HG03469 (cell line): ENCODE measurements around the gene LITAFD.
"Not testable (repeated sequence)": the region's sequence is repeated elsewhere in the genome, so short reads cannot be mapped to it uniquely, and the experiment has no call there.

ENCODE experiments used
- ATAC-seq: cut with Tn5 transposase; IDR thresholded peaks from one replicate; pipeline ENCODE4 v1.9.1; 2021; ENCODE audit warnings: mild to moderate bottlenecking, moderate library complexity, moderate number of reproducible peaks; ENCODE audit not compliant: unreplicated experiment

LITAFD gene

DNA sequence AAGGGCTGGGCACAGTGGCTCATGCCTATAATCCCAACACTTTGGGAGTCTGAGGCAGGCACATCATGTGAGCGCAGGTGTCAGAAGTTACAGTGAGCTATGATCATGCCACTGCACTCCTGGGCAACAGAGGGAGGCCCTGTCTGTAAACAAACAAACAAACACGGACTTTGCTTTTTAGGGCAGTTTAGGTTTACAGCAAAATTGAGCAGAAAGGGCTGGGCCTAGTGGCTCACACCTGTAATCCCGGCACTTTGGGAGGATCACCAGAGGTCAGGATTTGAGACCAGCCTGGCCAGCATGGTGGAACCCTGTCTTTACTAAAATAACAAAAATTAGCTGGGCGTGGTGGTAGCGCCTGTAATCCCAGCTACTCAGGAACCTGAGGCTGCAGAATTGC lies 10.1 kb upstream of the LITAFD start:
- no peak for ATAC-seq

DNA sequence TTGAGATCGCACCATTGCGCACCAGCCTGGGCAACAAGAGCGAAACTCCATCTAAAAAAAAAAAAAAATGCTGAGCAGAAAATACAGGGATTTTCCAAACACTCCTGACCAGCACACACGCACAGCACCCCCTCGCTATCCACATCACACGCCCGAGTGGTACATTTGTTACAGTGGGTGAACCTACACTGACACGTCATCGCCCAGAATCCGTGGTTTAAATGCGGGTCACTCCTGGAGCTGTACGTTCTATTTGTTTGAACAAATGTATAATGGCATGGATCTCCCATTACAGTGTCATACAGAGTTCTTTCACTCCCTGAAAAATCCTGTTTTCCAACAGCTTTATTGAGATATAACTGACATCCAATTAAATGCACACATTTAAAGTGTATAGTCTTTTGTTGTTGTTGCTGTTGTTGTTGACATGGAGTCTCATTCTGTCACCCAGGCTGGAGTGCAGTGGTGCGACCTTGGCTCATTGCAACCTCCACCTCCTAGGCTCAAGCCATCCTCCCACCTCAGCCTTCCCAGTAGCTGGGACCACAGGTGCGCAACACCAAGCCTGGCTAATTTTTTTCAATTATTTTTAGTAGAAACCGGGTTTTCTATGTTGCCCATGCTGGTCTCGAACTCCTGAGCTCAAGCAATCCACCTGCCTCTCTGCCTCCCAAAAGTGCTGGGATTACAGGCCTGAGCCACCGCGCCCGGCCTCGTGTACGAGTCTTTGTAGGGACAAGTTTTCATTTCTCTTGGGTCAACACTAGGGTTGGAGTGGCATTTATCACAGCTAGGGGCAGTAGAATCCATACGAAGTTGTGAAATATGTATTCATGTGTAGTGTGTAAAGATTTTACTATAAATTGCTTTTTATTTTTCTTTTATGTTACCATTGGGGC lies 8.9 kb upstream of the LITAFD start:
- ATAC-seq, result no peak

DNA sequence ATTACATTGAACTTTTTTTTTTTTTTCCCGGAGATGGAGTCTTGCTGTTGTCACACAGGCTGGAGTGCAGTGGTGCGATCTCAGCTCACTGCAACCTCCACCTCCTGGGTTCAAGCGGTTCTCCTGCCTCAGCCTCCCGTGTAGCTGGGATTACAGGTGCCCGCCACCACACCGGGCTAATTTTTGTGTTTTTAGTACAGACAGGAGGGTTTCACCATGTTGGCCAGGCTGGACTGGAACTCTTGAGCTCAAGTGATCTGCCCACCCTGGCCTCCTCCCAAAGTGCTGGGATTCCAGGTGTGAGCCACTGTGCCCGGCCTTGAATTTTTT lies 8.3 kb upstream of the LITAFD start:
- ATAC-seq, result not testable (repeated sequence)

DNA sequence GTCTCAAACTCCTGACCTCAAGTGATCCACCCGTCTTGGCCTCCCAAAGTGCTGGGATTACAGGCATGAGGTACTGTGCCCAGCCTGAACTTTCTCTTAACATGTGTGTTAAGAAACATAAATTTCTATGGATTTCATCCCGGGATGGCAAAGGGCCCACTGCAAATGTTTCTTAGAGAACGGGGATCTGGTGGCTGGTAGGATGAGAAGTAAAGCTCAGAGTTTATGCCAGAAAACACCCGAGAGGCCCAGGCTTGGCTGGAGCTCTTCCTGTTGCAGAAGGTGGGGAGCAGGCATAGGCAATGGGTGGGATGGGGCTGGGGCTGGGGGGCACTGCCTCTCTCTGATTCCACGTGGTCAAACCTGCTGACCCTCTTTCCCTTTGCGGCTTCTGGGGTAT lies 7.8 kb upstream of the LITAFD start:
- ATAC-seq, result no peak

DNA sequence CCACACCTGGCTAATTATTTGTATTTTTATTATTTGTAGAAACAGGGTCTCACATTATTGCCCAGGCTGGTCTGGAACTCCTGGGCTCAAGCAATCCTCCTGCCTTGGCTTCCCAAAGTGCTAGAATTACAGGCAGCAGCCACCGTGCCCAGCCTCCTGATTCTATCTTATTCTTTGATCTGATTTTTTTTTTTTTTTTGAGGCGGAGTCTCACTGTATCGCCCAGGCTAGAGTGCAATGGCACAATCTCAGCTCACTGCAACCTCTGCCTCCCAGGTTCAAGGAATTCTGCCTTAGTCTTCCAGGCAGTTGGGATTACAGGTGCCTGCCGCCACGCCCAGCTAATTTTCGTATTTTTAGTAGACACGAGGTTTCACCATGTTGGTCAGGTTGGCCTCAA lies 6.8 kb upstream of the LITAFD start:
- ATAC-seq, result not testable (repeated sequence)

DNA sequence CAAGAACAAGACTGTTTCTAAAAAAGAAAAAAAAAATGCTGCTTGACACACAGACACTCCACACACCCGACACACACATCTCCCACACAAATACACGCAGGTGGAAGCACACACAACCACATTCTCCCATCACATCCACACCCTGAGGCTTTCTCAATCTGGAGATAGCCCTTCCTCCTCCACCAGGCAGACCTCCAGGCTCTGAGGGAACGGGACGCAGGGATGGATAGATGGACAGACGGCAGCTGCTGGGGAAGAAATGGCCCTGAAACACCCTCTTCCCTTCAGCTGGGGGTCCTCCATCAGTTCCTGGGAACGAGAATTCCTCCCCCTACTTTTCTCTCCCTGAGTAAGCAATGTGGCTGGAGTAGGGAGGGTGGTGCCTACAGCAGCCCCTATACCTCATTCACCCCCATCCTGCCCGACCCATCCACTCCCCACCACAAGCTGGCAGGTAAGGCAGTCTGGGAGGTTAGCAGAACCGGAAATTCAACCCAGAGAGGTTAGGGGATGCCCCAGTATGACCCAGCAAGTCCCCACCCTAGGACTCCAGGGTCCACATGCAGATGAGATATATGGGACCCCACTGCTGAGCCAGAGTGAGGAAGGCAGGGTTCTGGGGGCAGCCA lies 4.1 kb upstream of the LITAFD start:
- ATAC-seq, result no peak

DNA sequence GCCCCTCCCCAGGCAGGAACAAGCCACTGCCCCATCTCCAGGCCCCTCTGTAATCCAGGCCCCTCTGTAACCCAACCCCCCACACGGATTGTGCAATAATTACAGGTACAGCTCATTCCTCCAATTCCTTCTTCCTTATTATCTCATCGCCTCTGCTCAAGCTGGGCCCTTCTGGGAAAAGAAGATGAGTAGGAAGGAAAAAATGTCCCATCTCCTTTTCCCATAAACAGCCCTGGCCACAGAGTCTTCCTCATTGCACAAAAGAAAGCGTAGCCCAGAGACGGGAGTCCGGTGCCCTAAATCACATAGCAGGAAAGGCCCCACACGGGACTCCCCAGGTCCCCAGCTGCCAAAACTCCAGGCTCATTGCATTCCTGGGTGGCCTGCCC lies 3.6 kb upstream of the LITAFD start:
- no peak for ATAC-seq

DNA sequence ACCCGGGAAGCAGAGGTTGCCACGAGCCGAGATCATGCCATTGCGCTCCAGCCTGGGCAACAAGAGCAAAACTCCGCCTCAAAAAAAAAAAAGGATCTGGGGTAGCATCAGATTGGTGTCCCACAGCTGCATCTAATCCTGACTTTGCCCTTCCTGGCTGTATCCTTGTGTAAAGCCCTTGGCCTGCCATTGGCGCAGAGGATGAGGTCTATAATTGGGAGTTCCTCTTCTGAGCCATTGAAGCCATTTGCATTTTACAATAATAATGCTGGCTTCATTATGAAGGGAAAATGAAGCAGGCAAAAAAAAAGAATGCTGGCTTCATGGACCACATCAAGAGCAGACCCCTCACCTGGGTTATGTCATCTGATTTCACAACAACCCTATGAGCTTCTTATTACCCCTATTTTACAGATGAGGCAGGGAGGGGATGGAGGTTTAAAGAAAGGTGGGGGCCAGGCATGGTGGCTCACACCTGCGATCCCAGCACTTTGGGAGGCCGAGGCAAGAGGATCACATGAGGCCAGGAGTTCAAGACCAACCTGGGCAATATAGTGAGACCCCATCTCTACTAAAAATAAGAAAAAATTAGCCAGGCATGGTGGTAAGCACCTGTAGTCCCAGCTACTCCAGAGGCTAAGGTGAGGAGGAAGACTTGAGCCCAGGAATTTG lies 1.2 kb upstream of the LITAFD start:
- no peak for ATAC-seq

DNA sequence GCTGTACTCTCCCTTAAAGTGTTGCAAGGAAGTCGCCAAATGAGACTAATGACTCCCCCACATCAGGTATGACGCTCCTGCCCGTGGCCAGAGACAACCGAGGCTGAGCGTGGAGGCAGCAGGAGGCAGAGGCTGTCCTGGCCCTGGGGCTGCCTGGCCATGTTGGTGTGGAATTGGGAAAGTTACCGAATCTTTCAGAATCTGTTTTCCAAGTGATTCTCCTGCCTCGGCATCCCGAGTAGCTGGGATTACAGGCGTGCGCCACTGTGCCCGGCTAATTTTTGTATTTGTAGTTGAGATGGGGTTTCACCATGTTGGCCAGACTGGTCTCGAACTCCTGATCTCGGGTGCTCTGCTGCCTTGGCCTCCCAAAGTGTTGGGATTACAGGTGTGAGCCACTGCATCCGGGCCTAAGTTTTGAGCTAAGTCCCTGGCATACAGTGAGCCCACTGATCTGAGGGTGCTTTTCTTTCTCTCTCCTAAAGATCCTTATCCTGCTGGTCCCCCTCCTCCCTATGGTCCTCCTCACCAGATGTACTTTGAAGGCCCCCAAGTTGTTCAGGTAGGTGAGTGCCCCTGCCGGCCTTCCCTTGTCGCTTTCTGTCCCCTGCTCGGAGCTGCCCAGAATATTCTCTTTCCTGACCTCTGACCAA lies 700 bp downstream of the LITAFD start:
- no peak for ATAC-seq

DNA sequence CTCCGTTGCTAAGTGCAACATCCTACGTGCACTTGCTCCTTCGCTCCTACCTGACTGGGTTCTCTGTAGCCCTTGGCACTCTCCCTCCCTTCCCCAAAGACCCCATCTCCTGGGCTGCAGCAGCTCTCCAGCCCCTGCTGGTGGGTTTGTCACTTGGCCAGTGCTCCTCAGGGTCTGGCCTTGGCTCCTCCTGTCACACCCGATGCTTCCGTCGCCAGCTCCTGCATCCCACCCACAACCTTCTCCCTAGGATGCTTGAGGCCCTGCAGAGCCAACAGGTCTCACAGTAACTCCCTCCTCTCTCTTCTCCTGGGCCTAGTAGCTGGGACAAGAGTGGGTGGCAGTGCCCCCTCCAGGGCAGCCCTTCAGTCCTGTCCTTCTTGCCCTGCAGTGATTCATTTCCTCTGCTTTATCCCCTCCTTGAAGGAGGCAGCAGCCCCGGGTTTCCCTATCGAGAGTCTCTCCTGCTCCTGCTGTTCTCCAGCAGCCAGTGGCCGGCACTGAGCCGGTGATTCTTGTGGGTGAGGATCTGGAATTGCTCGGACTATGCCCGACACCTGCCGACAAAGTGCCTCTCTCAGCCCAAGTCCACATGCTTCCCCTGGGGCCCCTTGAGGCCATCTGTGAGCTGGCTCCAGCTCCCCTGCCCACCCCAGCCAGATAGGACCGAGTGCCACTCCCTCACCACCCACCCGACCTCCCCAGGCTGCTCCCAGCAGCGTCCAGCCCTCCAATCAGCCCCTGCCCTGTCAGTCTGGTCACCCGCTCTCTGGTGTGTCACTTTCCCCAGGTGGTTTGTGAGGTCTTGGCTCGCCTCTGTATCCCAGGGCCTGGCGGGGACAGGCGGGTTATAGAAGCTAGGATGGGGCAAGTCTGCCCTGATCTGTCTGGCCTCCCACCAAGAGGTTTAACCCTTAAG lies 3.8 kb downstream of the LITAFD start:
- no peak for ATAC-seq

DNA sequence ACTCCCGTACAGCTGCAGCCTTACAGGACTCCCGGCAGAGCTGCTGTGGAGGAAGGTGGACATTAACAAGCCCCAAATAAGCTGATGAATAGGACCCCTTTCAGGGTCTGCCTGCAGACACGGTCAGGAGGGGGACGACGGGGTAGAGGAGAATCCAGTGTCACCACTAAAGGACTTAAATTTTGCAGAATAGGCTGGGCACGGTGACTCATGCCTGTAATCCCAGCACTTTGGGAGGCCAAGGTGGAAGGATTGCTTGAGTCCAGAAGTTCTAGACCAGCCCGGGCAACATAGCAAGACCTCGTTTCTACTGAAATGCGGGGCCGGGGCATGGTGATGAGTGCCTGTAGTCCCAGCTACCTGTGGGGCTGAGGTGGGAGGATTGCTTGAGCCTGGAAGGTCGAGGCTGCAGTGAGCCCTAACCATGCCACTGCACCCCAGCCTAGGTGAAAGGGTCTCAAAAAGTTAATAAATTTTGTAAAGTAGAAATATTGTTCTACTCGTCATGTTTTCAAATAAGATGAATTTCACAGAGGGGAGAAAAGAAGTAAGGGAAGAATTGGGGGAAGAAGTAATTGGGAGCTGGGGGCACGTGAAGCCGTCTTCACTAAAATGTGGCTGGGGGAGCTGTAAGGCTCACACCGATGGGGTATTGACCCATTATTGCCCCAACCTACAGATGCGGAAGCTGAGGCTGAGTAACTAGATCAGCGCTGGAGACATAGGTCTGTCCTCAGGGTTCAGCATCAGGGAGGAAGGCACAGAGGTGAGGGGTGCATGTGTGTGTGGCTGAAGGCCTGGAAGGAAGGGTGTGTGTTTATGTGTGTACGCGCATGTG lies 4.7 kb downstream of the LITAFD start:
- ATAC-seq, result no peak

DNA sequence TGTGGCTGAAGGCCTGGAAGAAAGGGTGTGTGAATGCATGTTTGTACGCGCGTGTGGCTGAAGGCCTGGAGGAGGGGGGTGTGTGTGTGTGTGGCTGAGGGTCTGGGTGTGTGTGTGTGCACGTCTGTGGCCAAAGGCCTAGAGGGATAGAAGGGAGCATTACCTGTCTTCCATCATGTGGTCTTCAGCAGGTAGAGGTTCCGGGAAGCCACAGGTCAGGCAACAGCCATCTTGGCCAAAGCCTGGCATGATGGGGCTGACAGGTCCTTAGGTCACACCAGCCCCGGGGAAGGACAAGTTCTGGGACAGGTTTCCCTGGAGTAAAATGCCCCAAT lies 5.2 kb downstream of the LITAFD start:
- ATAC-seq, result no peak

DNA sequence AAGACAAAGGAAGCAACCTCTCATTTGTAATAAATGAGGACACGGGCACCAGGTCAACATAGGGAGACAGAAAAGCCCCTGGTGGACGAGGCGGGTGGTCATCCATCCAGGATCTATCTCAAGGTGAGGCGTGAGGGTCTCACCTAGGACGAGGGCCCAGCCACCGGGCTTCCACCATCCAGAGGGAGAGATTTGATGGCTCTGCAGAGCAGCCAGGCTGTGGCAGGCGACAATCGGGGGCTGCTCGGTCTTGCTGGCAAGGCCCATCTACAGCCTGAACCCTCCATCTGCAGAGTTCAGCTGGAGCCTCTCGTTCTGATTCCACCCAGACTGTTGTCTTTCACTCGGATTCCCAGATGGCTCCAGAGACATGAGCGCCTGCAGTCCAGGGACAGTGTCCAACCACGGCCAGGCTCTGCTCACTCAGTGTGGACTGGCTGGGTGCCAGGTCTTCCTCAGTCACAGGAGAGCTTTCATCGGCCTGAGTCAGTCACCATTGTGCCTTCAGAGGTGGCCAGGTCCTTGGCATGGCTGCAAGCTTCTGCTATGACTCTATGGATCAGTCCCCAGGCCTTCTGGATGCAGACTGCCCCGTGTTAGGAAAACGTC lies 5.9 kb downstream of the LITAFD start:
- ATAC-seq, result no peak

DNA sequence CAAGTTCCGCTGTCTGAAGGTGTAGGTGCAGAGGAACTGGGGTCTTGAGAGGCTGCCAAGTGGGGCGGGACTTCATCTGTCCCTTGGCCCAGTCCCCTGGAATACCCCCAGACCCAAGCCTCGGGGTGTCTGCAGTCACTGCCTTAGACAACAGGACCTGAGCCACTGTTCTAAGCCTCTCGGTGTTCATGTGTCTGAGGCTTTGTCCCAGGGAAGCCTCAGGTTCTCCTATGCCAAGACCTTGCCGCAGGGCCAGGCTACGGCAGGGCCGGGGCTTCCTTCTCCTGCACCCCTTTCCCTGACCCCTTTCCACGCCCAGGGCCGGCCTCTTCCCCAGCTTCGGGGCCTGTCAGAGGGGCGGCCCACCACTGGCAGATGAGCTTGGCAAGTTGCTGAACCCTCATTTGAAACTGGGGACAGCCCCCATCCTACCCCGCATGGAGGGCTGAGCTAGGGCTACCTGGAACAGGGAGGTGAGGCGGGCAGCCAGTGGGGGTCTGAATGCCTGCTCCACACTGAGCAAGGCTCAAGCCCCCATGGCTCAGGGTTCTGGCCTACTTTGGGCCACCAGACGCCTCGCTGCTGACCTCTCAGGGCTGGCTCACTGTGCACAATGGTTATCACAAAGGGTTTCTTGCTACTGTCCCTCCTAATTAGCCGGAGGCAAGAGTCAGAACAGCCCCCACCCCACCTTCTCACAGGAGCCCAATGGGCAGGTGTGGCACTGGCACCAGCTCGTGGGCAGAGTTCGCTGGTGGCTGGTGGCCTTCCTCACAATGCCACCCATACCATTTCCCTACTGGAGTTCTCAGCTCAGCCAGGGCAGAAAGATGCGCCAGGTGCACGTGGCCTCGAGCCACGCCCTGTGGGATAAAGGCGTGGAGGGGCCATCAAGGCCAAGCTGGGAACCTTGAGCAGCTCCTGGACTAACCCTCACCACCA lies 7.1 kb downstream of the LITAFD start:
- no peak for ATAC-seq

DNA sequence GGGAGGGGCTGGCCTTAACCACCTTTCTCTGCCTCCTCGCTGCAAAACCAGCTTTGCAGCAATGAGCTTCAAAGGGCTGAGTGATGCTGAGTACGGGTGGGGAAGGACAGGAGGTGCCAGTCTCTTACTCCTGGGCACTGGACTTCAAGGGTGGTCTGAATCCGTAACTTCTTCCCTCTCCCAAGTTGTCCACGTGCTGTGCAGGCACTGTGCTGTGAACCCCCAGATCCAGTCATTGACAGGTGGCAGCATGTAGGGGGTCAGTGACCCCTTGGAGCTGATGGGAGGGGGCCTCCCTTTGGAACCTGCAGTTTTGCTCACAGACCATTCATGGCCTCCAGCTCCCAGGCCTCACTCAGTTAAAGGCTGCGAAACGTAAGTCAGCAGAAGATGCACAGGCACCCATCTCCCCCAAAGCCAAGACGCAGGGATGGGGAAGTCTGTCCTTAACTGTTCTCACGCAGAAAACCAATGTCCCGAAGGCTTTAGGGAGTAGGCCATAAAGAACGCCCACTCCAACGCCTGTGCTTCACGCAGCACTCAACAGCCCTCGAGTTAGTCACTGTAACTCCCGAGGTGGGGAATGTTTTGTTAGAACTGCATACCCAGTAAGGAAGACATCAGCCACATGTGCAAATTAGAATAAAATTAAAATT lies 7.9 kb downstream of the LITAFD start:
- ATAC-seq, result no peak

DNA sequence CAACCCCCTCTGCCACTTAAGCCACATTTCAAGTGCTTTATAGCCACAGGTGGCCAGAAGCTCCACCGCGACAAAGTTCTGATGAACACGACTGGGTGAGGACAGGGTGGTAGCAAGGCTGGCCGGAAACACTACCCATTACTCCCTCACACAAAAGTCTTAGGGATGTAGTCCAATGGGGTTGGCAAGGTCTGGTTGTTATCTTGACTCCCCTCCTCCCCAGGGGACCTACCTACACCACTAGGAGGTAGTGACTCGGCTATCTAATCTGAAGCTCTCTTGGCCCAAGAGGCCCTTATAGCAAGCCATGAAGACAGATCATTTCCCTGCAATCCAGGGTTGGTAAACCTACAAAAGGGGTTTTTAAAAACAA lies 8.4 kb downstream of the LITAFD start:
- no peak for ATAC-seq

DNA sequence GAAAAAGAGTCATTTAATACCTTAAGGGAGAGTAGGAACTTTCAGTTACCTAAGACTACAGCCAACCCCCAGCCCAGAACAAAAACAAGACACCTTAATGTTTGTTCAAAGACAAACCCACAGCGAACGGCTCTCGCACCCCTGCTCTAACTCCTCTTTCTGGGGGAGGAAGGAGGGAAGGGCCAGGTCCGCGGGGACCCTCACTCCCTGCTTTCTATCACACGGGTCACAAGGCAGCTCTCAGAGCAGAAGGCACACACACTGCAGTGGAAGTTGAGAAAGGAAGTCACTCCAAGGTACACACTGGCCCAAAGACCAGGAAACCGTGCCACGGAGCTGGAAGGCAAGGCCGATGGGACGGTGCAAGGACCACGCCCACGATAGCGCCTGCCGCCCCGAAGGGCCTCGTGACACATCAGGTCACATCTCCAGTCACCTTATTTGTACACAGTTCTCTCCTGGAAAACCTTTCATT lies 10.0 kb downstream of the LITAFD start:
- peak; percentile 9 for ATAC-seq

DNA sequence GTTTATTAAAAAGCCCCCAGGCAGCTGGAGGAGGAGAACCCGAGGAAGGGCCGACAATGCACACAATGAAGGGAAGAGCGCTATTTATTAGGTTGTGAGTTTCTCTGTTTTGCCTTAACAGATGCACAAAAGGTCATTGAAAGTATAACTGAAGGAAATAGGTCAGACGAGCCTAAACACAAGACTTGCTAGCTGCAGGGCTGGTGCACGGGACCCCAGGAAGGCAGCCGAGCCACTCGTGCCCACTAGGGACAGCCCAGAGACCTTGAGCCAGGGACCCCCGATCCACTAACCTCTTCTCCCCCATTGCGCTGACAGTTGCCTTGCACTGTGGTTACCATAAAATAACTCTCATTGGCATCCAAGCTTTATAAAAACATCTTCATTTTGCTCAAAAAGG lies 11.3 kb downstream of the LITAFD start:
- no peak for ATAC-seq
